Loucy (cell line): Measurements from ENCODE around the gene TLE3.
"Not testable (repeated sequence)": the region's sequence is repeated elsewhere in the genome, so short reads cannot be mapped to it uniquely, and the experiment has no call there.

Experiments used
- H2AFZ ChIP-seq: fragments of 200-600 bp; sonication (generic); 2 replicates; pipeline ENCODE4 v1.6.0; 2016; ENCODE audit warnings: antibody characterized with exemption, mild to moderate bottlenecking, low read length, moderate library complexity
- H3F3A ChIP-seq: fragments of 200-600 bp; 2 replicates; pipeline ENCODE4 v1.6.0; 2016; ENCODE audit warnings: antibody characterized with exemption, low read depth, mild to moderate bottlenecking
- H3K27me3 ChIP-seq: fragments of 200-600 bp; sonication (generic); 2 replicates; pipeline ENCODE4 v1.6.1; 2014; ENCODE audit warnings: low read length, mild to moderate bottlenecking; ENCODE audit not compliant: insufficient read depth, poor library complexity, severe bottlenecking
- H3K36me3 ChIP-seq: fragments of 200-600 bp; sonication (generic); 2 replicates; pipeline ENCODE4 v1.6.1; 2016; ENCODE audit warnings: low read length; ENCODE audit not compliant: insufficient read depth
- H3K4me1 ChIP-seq: fragments of 200-600 bp; sonication (generic); 2 replicates; pipeline ENCODE4 v1.5.1; 2014; ENCODE audit warnings: low read length, mild to moderate bottlenecking; ENCODE audit not compliant: insufficient read depth, poor library complexity, severe bottlenecking
- H3K4me2 ChIP-seq: fragments of 200-600 bp; sonication (generic); 2 replicates; pipeline ENCODE4 v1.6.0; 2014; ENCODE audit warnings: antibody characterized with exemption, low read length, low read depth, mild to moderate bottlenecking; ENCODE audit not compliant: poor library complexity, severe bottlenecking
- H3K4me3 ChIP-seq: fragments of 200-600 bp; sonication (generic); 2 replicates; pipeline ENCODE4 v1.5.1; 2014; ENCODE audit warnings: low read length, mild to moderate bottlenecking, mixed read lengths; ENCODE audit not compliant: poor library complexity, severe bottlenecking
- H3K79me2 ChIP-seq: fragments of 200-600 bp; sonication (generic); 2 replicates; pipeline ENCODE4 v1.6.1; 2014; ENCODE audit warnings: low read length; ENCODE audit not compliant: insufficient read depth
- H3K9ac ChIP-seq: fragments of 200-600 bp; sonication (generic); 2 replicates; pipeline ENCODE4 v1.6.0; 2014; ENCODE audit warnings: mild to moderate bottlenecking, low read depth, low read length, moderate library complexity; ENCODE audit not compliant: poor library complexity, severe bottlenecking
- H3K9me2 ChIP-seq: fragments of 200-600 bp; sonication (generic); replicated peaks from 2 replicates; pipeline ENCODE4 v1.6.1; 2016; ENCODE audit warnings: low read depth, low read length, mixed read lengths
- H3K9me3 ChIP-seq: fragments of 200-600 bp; sonication (generic); 2 replicates; pipeline ENCODE4 v1.6.1; 2014; ENCODE audit warnings: mild to moderate bottlenecking, antibody characterized with exemption, low read length, low read depth; ENCODE audit not compliant: insufficient read depth
- H4K20me1 ChIP-seq: fragments of 200-600 bp; sonication (generic); 2 replicates; pipeline ENCODE4 v1.6.0; 2014; ENCODE audit warnings: antibody characterized with exemption, low read length, mild to moderate bottlenecking; ENCODE audit not compliant: insufficient read depth, poor library complexity, severe bottlenecking
- CTCF ChIP-seq: fragments of 200-600 bp; sonication (generic); conservative IDR thresholded peaks from 2 replicates; pipeline ENCODE4 v1.5.1; 2014; ENCODE audit warnings: mild to moderate bottlenecking, antibody characterized with exemption, low read length
- EZH2phosphoT487 ChIP-seq: fragments of 200-600 bp; IDR thresholded peaks from 2 replicates; pipeline ENCODE4 v1.6.1; 2018; ENCODE audit warnings: antibody characterized with exemption, mild to moderate bottlenecking, moderate library complexity, borderline replicate concordance

TLE3 gene

GRCh38 chr15:70114221-70114620 is 16.5 kb upstream of the TLE3 start:
- no peaks in the 10 kb centered on the region for H3K27me3 ChIP-seq
- no peaks in the 10 kb centered on the region for H3K9me3 ChIP-seq
- no peaks in the 10 kb centered on the region for H3K36me3 ChIP-seq
- H3F3A ChIP-seq = no peaks in the 10 kb centered on the region
- no peaks in the 10 kb centered on the region for H3K9me2 ChIP-seq
- H4K20me1 ChIP-seq = no peaks in the 10 kb centered on the region
- H2AFZ ChIP-seq = peak overlapping the region; percentile 32; the same call in 1 of the 2 replicates
- no peak for TF ChIP-seq EZH2phosphoT487
- TF ChIP-seq CTCF = no peak
- peak overlapping the region; percentile 43 for H3K9ac ChIP-seq
- no peak overlapping the region for H3K4me3 ChIP-seq
- peaks cover 33% of the 10 kb centered on the region for H3K4me1 ChIP-seq
- no peaks in the 10 kb centered on the region for H3K79me2 ChIP-seq
- peak overlapping the region; percentile 51 for H3K4me2 ChIP-seq

GRCh38 chr15:70113304-70113700 is 15.6 kb upstream of the TLE3 start:
- Histone ChIP-seq H3K9me2 (no peaks in the 10 kb centered on the region), H3F3A (no peaks in the 10 kb centered on the region), H3K27me3 (no peaks in the 10 kb centered on the region), H2AFZ (no peak overlapping the region), H3K9ac (no peak overlapping the region), H3K4me2 (no peak overlapping the region), H3K79me2 (no peaks in the 10 kb centered on the region), H3K4me3 (no peak overlapping the region), H3K4me1 (peaks cover 33% of the 10 kb centered on the region), H3K9me3 (no peaks in the 10 kb centered on the region), H4K20me1 (no peaks in the 10 kb centered on the region), H3K36me3 (no peaks in the 10 kb centered on the region)
- no peak for TF ChIP-seq EZH2phosphoT487
- no peak for TF ChIP-seq CTCF

GRCh38 chr15:70112572-70113303 is 15.0 kb upstream of the TLE3 start:
- H2AFZ ChIP-seq, H3K36me3 ChIP-seq, H4K20me1 ChIP-seq, H3K9ac ChIP-seq, H3K27me3 ChIP-seq, H3F3A ChIP-seq, H3K9me2 ChIP-seq, H3K4me2 ChIP-seq, H3K9me3 ChIP-seq, H3K4me3 ChIP-seq, H3K79me2 ChIP-seq: not testable (repeated sequence)
- H3K4me1 ChIP-seq = peaks cover 33% of the 10 kb centered on the region

- Histone ChIP-seq H3K9me2 (no peaks in the 10 kb centered on the region), H2AFZ (no peak overlapping the region), H3K27me3 (no peaks in the 10 kb centered on the region), H3K4me3 (peak overlapping the region; percentile 47), H3K9ac (peak overlapping the region; percentile 44), H3K4me2 (peak overlapping the region; percentile 54), H4K20me1 (no peaks in the 10 kb centered on the region), H3F3A (no peaks in the 10 kb centered on the region), H3K79me2 (no peaks in the 10 kb centered on the region), H3K4me1 (peaks cover 33% of the 10 kb centered on the region), H3K36me3 (no peaks in the 10 kb centered on the region), H3K9me3 (no peaks in the 10 kb centered on the region)
- TF ChIP-seq EZH2phosphoT487 = no peak
- TF ChIP-seq CTCF = no peak
Observed at GRCh38 chr15:70112074-70112395, 14.3 kb upstream of the TLE3 start.
